Neural cell (in vitro differentiated cells): ENCODE measurements around the gene NOC3L.

Experiments
- CTCF ChIP-seq: fragments of 450-650 bp; IDR thresholded peaks from 2 replicates; pipeline ENCODE4 v1.5.1; 2014; ENCODE audit warnings: antibody characterized with exemption, mild to moderate bottlenecking, moderate library complexity; ENCODE audit not compliant: poor library complexity, severe bottlenecking
- EZH2 ChIP-seq: fragments of 200-600, 300-800 bp; shearing (Covaris generic), sonication (generic); IDR thresholded peaks from 2 replicates; pipeline ENCODE4 v1.6.1; 2014; ENCODE audit warnings: antibody characterized with exemption, low read length, borderline replicate concordance, mild to moderate bottlenecking; ENCODE audit not compliant: insufficient read depth, poor library complexity, severe bottlenecking

GRCh38 chr10:94375374-94375773 is 12.6 kb upstream of the NOC3L start:
- TF ChIP-seq EZH2 (no peak), CTCF (no peak)
